ENCODE measurements around the gene RPUSD3. TPM values are rescaled to one million over a fixed set of nuclear protein-coding genes. Genes with fewer than 3 reads are reported as not detected.

The RPUSD3 gene
- total and polyA plus RNA-seq, 9 of the 15 experiments (the other 6 are each of a cell fraction or from before 2014, with no cell fraction given), result 13.8 to 99.0 (median 59.3) TPM

DNA sequence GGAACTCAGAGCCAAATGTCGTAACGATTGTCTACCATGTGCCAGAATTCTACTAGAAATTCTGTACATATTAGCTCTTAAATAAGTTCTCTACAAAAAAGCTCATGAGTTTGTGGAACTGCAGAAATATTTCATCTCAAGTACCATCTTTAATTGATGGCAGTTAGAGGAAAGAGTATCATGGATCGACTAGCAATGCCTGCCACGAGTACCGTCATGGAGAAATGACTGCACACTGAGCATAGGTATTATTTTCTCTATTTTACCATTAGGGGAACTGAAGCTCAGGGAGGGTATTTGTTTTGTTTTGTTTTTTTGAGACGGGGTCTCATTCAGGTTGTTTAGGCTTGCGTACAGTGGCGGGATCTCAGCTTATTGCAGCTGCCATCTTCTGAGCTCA, 2.8 kb downstream of the RPUSD3 start (continued):
- TF ChIP-seq, protein P1, sequence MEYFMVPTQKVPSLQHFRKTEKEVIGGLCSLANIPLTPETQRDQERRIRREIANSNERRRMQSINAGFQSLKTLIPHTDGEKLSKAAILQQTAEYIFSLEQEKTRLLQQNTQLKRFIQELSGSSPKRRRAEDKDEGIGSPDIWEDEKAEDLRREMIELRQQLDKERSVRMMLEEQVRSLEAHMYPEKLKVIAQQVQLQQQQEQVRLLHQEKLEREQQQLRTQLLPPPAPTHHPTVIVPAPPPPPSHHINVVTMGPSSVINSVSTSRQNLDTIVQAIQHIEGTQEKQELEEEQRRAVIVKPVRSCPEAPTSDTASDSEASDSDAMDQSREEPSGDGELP (CRISPR knock-in tag; IDR thresholded peaks at IDR 0.05; ENCODE audit: borderline replicate concordance), result no peak
- 0 out of 4 replicates have a peak, but pooled peaks of 1 of the 2 experiments have one; percentile 51 for TF ChIP-seq ZMIZ1 (IDR thresholded peaks at IDR 0.05; ENCODE audit: low read depth in 2 of 2, low read length in 2 of 2)
- TF ChIP-seq FUS (optimal IDR thresholded peaks at IDR 0.05; ENCODE audit: low read depth, low read length), result no peak
- TF ChIP-seq, protein P2, sequence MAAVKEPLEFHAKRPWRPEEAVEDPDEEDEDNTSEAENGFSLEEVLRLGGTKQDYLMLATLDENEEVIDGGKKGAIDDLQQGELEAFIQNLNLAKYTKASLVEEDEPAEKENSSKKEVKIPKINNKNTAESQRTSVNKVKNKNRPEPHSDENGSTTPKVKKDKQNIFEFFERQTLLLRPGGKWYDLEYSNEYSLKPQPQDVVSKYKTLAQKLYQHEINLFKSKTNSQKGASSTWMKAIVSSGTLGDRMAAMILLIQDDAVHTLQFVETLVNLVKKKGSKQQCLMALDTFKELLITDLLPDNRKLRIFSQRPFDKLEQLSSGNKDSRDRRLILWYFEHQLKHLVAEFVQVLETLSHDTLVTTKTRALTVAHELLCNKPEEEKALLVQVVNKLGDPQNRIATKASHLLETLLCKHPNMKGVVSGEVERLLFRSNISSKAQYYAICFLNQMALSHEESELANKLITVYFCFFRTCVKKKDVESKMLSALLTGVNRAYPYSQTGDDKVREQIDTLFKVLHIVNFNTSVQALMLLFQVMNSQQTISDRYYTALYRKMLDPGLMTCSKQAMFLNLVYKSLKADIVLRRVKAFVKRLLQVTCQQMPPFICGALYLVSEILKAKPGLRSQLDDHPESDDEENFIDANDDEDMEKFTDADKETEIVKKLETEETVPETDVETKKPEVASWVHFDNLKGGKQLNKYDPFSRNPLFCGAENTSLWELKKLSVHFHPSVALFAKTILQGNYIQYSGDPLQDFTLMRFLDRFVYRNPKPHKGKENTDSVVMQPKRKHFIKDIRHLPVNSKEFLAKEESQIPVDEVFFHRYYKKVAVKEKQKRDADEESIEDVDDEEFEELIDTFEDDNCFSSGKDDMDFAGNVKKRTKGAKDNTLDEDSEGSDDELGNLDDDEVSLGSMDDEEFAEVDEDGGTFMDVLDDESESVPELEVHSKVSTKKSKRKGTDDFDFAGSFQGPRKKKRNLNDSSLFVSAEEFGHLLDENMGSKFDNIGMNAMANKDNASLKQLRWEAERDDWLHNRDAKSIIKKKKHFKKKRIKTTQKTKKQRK (IDR thresholded peaks at IDR 0.05; ENCODE audit: borderline replicate concordance, low read depth, low read length), result no peak
- no peak for TF ChIP-seq SRSF1 (IDR thresholded peaks at IDR 0.05; ENCODE audit: low read depth, low read length)
- TF ChIP-seq SAP30 (IDR thresholded peaks at IDR 0.05; ENCODE audit: borderline replicate concordance, insufficient read depth, low read depth, low read length, poor library complexity, severe bottlenecking), result no peak
- TF ChIP-seq ZNF408 (CRISPR knock-in tag; IDR thresholded peaks at IDR 0.05; ENCODE audit: low read depth), result no peak
- TF ChIP-seq PTTG1 (tag; IDR thresholded peaks at IDR 0.05; ENCODE audit: low read depth), result no peak
- TF ChIP-seq ZBTB17 (CRISPR knock-in tag; IDR thresholded peaks at IDR 0.05), result peak; percentile 92
- TF ChIP-seq ARID3B (CRISPR knock-in tag; IDR thresholded peaks at IDR 0.05; ENCODE audit: borderline replicate concordance), result no peak
- no peak for TF ChIP-seq IRF1 (CRISPR knock-in tag; IDR thresholded peaks at IDR 0.05; ENCODE audit: borderline replicate concordance)
- no peak for TF ChIP-seq MECOM (CRISPR knock-in tag; IDR thresholded peaks at IDR 0.05)
- TF ChIP-seq, protein P3, sequence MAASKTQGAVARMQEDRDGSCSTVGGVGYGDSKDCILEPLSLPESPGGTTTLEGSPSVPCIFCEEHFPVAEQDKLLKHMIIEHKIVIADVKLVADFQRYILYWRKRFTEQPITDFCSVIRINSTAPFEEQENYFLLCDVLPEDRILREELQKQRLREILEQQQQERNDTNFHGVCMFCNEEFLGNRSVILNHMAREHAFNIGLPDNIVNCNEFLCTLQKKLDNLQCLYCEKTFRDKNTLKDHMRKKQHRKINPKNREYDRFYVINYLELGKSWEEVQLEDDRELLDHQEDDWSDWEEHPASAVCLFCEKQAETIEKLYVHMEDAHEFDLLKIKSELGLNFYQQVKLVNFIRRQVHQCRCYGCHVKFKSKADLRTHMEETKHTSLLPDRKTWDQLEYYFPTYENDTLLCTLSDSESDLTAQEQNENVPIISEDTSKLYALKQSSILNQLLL (CRISPR knock-in tag; IDR thresholded peaks at IDR 0.05; ENCODE audit: borderline replicate concordance), result no peak
- TF ChIP-seq ZNF77 (CRISPR knock-in tag; IDR thresholded peaks at IDR 0.05), result no peak

Data from K562 (cell line).